Measurements from ENCODE around the gene LTB4R2. TPM values are rescaled to one million over a fixed set of nuclear protein-coding genes. Genes with fewer than 3 reads are reported as not detected.
"Not testable (repeated sequence)": the region's sequence is repeated elsewhere in the genome, so short reads cannot be mapped to it uniquely, and the experiment has no call there.

Gene LTB4R2
- total RNA-seq, 2 donors from 2014 or later, result 1.6 to 2.8 TPM

GRCh38 chr14:24313913-24314312, 4.0 kb downstream of the LTB4R2 start:
- intact Hi-C loops (cut with DNase I), result no loop called here
- no peak for DNase-seq
- ATAC-seq, result no peak

- DNase-seq (no peak), ATAC-seq (no peak)
- intact Hi-C loops (cut with DNase I), result no loop called here
Measured at GRCh38 chr14:24314377-24315193, 4.6 kb downstream of the LTB4R2 start.

GRCh38 chr14:24315243-24315806, 5.4 kb downstream of the LTB4R2 start:
- intact Hi-C loops (cut with DNase I), result no loop called here
- ATAC-seq (no peak), DNase-seq (no peak)

GRCh38 chr14:24315807-24316596, 6.1 kb downstream of the LTB4R2 start:
- ATAC-seq (peak; percentile 29 to 36), DNase-seq (peak; percentile 78)
- intact Hi-C loops (cut with DNase I), result no loop called here

GRCh38 chr14:24316597-24316950, 6.6 kb downstream of the LTB4R2 start:
- ATAC-seq, result peak; percentile 6 to 8
- DNase-seq, result no peak
- intact Hi-C loops (cut with DNase I), result no loop called here

- peak in 1 of 2 donors; percentile 10 for ATAC-seq
- no peak for DNase-seq
- intact Hi-C loops (cut with DNase I), result no loop called here
Measured at GRCh38 chr14:24317141-24317928, 7.4 kb downstream of the LTB4R2 start.

GRCh38 chr14:24321212-24321975, 11.5 kb downstream of the LTB4R2 start:
- DNase-seq (no peak), ATAC-seq (no peak)
- intact Hi-C loops (cut with DNase I), result no loop called here

- DNase-seq (no peak), ATAC-seq (no peak)
- intact Hi-C loops (cut with DNase I), result no loop called here
Measured at GRCh38 chr14:24322672-24323071, 12.7 kb downstream of the LTB4R2 start.

- ATAC-seq, result no peak
Measured at GRCh38 chr14:24323341-24323740, 13.4 kb downstream of the LTB4R2 start.

GRCh38 chr14:24324024-24324423, 14.1 kb downstream of the LTB4R2 start:
- DNase-seq (no peak), ATAC-seq (no peak)
- intact Hi-C loops (cut with DNase I), result no loop called here

More at GRCh38 chr14:24323341-24323740, 13.4 kb downstream of the LTB4R2 start:
- intact Hi-C loops (cut with DNase I), result no loop called here
- DNase-seq, result no peak

- DNase-seq (no peak), ATAC-seq (no peak)
- intact Hi-C loops (cut with DNase I), result no loop called here
Measured at GRCh38 chr14:24325041-24325530, 15.1 kb downstream of the LTB4R2 start.

GRCh38 chr14:24325963-24326362, 16.0 kb downstream of the LTB4R2 start:
- ATAC-seq (no peak), DNase-seq (no peak)
- intact Hi-C loops (cut with DNase I), result no loop called here

GRCh38 chr14:24327303-24327702, 17.4 kb downstream of the LTB4R2 start:
- ATAC-seq (no peak), DNase-seq (no peak)
- intact Hi-C loops (cut with DNase I), result no loop called here

- ATAC-seq; intact Hi-C loops (cut with DNase I): not testable (repeated sequence)
- DNase-seq, result peak; percentile 64
Measured at GRCh38 chr14:24327914-24328313, 18.0 kb downstream of the LTB4R2 start.

- intact Hi-C loops (cut with DNase I), result no loop called here
- no peak for DNase-seq
- no peak for ATAC-seq
Measured at GRCh38 chr14:24329073-24329663, 19.2 kb downstream of the LTB4R2 start.

GRCh38 chr14:24329736-24330135, 19.8 kb downstream of the LTB4R2 start:
- ATAC-seq (peak; percentile 2 to 22), DNase-seq (peak; percentile 60)
- intact Hi-C loops (cut with DNase I), result loop anchor here in 1 of 2 donors (5.0 kb wide), 1 partner anchor 103 kb away; no protein-coding TSS in a partner anchor

GRCh38 chr14:24330973-24331674, 21.2 kb downstream of the LTB4R2 start:
- intact Hi-C loops (cut with DNase I), result loop anchor here in 1 of 2 donors (5.0 kb wide), 1 partner anchor 101 kb away; no protein-coding TSS in a partner anchor
- DNase-seq, result no peak
- no peak for ATAC-seq

All from left cardiac atrium (tissue), 4 donors.